OCI-LY1 (cell line): ENCODE data around the gene RBMS1.

Source experiments
- CTCF ChIP-seq: fragments of 200-600 bp; sonication (generic), shearing (Covaris generic); IDR thresholded peaks from 2 replicates; pipeline ENCODE4 v1.5.1; 2017; ENCODE audit warnings: mild to moderate bottlenecking, antibody characterized with exemption, low read length, moderate library complexity, mixed read lengths
- EZH2 ChIP-seq: fragments of 200-600 bp; sonication (generic), shearing (Covaris generic); IDR thresholded peaks from 2 replicates; pipeline ENCODE4 v1.8.0; 2017; ENCODE audit warnings: borderline replicate concordance, mixed run types, mild to moderate bottlenecking, antibody characterized with exemption, low read length, moderate library complexity, mixed read lengths

DNA sequence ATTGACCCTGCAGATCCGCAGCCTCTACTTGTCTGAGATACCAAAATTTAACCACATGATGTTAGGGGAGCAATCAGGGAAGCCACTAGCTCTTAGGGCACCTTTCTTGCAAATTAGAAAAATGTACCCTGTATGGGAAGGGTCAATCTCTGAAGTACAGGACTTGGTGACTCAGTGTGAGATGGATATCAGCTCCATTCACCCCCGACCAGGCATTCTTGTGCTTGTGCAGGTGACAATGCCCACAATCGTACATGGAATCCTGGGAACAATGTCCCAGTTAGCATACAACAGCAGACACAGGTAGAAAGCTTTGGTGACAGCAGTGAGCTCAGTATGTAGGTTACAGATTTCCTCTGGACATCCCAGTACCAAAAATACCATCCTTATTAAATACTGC is 155.9 kb downstream of the RBMS1 start:
- no peak for TF ChIP-seq CTCF
- TF ChIP-seq EZH2: no peak
